ENCODE results near the gene SYTL3. TPM values are rescaled to one million over a fixed set of nuclear protein-coding genes. Genes with fewer than 3 reads are reported as not detected.

Gene SYTL3
- total RNA-seq, 4 donors from 2014 or later, result 4.8 to 23.1 (median 11.3) TPM

GRCh38 chr6:158812611-158813010, 162.8 kb downstream of the SYTL3 start:
- DNase-seq, result peak in 1 of 3 donors; percentile 18
- no peaks in the 10 kb centered on the region for H3K27me3 ChIP-seq
- H3K4me1 ChIP-seq, result peaks cover 3 to 55% (median 31%) of the 10 kb centered on the region in 4 donors
- peaks cover 0 to 35% (median 0%) of the 10 kb centered on the region in 3 donors for H3K36me3 ChIP-seq
- no peak for TF ChIP-seq CTCF (IDR thresholded peaks at IDR 0.05)
- TF ChIP-seq POLR2A (IDR thresholded peaks at IDR 0.05), result no peak
- H3K9me3 ChIP-seq, result no peaks in the 10 kb centered on the region
- peak overlapping the region in 3 of 4 donors; percentile 75 to 96 (median 86) for H3K4me3 ChIP-seq
- peak overlapping the region; percentile 75 to 100 (median 99) for H3K27ac ChIP-seq

GRCh38 chr6:158813032-158813431, 163.2 kb downstream of the SYTL3 start:
- Histone ChIP-seq H3K4me3 (peak overlapping the region in 3 of 4 donors; percentile 75 to 96 (median 86)), H3K9me3 (no peaks in the 10 kb centered on the region), H3K36me3 (peaks cover 0 to 35% (median 0%) of the 10 kb centered on the region in 3 donors), H3K27me3 (no peaks in the 10 kb centered on the region), H3K4me1 (peaks cover 3 to 55% (median 29%) of the 10 kb centered on the region in 4 donors), H3K27ac (peak overlapping the region; percentile 75 to 100 (median 99))
- peak in 1 of 3 donors; percentile 20 for DNase-seq
- TF ChIP-seq POLR2A (IDR thresholded peaks at IDR 0.05) (no peak), CTCF (IDR thresholded peaks at IDR 0.05) (no peak)

Small RNA genes within 50 kb of the gene (small RNA-seq; reads per million reads assigned to genes)
- gene MIR3918 (0 reads per million in 2 donors), gene MIR7161 (0 reads per million in 2 donors)

Other genes starting within 250 kb of the SYTL3 start
- 10 to 100 TPM in 3 of 4 donors, 1 to 10 TPM in 1; 6.6 to 48.3 (median 37.0) TPM for gene TMEM181, start 90.0 kb upstream of the SYTL3 start, total RNA-seq
- 100 to 1,000 TPM in 3 of 4 donors, 10 to 100 TPM in 1; 93.8 to 190 (median 146) TPM for gene DYNLT1, start 5.3 kb upstream of the SYTL3 start, total RNA-seq
- gene EZR, start 169.3 kb downstream of the SYTL3 start, total RNA-seq, result 100 to 1,000 TPM; 201 to 515 (median 470) TPM

Data from Peyer's patch (tissue), 4 donors.